ENCODE measurements around the gene NKX2-3.

GRCh38 chr10:99564361-99564760 lies 31.6 kb downstream of the NKX2-3 start:
- no peak for TF ChIP-seq TEAD4 (IDR thresholded peaks at IDR 0.05)
- no peak for TF ChIP-seq RAD21 (IDR thresholded peaks at IDR 0.05; ENCODE audit: low read depth)
- TF ChIP-seq NFIC (IDR thresholded peaks at IDR 0.05) = no peak
- no peak for TF ChIP-seq CEBPB (IDR thresholded peaks at IDR 0.05)
- TF ChIP-seq, protein P1, sequence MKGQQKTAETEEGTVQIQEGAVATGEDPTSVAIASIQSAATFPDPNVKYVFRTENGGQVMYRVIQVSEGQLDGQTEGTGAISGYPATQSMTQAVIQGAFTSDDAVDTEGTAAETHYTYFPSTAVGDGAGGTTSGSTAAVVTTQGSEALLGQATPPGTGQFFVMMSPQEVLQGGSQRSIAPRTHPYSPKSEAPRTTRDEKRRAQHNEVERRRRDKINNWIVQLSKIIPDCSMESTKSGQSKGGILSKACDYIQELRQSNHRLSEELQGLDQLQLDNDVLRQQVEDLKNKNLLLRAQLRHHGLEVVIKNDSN (IDR thresholded peaks at IDR 0.05) = no peak
- TF ChIP-seq, protein P2, sequence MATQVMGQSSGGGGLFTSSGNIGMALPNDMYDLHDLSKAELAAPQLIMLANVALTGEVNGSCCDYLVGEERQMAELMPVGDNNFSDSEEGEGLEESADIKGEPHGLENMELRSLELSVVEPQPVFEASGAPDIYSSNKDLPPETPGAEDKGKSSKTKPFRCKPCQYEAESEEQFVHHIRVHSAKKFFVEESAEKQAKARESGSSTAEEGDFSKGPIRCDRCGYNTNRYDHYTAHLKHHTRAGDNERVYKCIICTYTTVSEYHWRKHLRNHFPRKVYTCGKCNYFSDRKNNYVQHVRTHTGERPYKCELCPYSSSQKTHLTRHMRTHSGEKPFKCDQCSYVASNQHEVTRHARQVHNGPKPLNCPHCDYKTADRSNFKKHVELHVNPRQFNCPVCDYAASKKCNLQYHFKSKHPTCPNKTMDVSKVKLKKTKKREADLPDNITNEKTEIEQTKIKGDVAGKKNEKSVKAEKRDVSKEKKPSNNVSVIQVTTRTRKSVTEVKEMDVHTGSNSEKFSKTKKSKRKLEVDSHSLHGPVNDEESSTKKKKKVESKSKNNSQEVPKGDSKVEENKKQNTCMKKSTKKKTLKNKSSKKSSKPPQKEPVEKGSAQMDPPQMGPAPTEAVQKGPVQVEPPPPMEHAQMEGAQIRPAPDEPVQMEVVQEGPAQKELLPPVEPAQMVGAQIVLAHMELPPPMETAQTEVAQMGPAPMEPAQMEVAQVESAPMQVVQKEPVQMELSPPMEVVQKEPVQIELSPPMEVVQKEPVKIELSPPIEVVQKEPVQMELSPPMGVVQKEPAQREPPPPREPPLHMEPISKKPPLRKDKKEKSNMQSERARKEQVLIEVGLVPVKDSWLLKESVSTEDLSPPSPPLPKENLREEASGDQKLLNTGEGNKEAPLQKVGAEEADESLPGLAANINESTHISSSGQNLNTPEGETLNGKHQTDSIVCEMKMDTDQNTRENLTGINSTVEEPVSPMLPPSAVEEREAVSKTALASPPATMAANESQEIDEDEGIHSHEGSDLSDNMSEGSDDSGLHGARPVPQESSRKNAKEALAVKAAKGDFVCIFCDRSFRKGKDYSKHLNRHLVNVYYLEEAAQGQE (IDR thresholded peaks at IDR 0.05; ENCODE audit: low read depth) = no peak
- no peak for TF ChIP-seq EP300 (IDR thresholded peaks at IDR 0.05; ENCODE audit: borderline replicate concordance)
- no peak for TF ChIP-seq TAF1 (IDR thresholded peaks at IDR 0.05; ENCODE audit: low read depth)

Data from Ishikawa (cell line).